ENCODE data around the gene PACS1.

The PACS1 gene

DNA sequence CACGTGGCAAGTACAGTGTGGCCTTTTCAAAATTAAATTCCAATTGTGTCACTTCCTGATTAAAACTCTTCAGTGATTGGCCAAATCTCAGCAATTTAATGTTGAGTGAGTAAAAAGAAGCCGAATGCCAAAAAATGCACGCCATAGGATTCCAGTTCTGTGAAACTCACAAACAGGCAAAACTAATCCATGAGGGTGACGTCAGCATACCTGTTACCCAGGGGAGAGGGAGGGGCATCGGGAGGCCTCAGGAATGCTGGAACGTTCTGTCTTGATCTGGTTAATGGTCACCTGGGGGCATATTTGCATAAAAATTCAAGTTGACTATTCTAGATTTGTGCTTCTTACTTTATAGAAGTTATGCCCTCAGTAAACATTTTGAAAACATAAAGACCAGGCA lies 158.4 kb downstream of the PACS1 start:
- no peak overlapping the region for H3K4me3 ChIP-seq (ENCODE audit: low read depth, low read length)
- DNase-seq (ENCODE audit: low read depth), result no peak
- TF ChIP-seq, protein P1, sequence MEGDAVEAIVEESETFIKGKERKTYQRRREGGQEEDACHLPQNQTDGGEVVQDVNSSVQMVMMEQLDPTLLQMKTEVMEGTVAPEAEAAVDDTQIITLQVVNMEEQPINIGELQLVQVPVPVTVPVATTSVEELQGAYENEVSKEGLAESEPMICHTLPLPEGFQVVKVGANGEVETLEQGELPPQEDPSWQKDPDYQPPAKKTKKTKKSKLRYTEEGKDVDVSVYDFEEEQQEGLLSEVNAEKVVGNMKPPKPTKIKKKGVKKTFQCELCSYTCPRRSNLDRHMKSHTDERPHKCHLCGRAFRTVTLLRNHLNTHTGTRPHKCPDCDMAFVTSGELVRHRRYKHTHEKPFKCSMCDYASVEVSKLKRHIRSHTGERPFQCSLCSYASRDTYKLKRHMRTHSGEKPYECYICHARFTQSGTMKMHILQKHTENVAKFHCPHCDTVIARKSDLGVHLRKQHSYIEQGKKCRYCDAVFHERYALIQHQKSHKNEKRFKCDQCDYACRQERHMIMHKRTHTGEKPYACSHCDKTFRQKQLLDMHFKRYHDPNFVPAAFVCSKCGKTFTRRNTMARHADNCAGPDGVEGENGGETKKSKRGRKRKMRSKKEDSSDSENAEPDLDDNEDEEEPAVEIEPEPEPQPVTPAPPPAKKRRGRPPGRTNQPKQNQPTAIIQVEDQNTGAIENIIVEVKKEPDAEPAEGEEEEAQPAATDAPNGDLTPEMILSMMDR (IDR thresholded peaks at IDR 0.05; ENCODE audit: control insufficient read depth, extremely low read depth, insufficient read depth), result no peak

DNA sequence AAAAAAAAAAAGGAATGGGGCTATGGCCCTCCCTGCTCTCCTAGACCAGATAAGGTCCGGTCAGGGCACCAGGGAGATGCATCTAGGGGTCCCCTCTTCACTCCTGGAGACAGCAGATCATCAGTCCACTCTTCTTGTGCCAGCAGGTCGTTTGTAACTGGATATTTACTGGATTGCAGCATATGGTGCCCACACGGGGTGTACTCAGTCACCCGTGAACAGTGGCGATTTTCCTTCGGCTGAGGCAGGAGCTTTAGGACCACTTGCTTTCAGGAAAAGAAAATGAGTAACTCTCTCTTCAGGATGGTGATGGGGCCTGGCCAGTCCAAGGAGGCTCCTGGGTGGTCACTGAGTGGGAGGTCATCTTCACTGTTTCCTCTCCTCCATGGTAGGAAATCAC lies 160.1 kb downstream of the PACS1 start:
- TF ChIP-seq, protein P1 (IDR thresholded peaks at IDR 0.05; ENCODE audit: control insufficient read depth, extremely low read depth, insufficient read depth), result no peak
- no peak overlapping the region for H3K4me3 ChIP-seq (ENCODE audit: low read depth, low read length)
- no peak for DNase-seq (ENCODE audit: low read depth)

DNA sequence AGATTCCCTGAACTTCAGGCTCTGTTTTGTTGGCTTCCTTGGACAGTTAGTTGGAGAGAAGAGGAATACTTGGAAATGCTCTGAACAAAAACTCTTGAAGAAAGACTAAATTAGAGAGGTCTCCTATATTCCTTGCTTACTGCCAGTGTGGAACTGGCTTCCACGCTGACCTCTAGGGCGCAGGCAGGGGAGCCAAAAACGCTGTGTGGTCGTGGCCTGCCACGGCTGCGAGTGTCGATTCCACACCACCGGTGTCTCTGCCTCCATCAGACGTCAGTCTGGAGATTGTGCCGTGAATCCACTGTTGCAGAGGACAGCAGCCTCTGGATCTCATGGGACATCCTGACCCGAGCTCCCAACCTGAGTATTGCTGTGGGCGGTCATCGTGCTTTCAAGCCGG lies 160.9 kb downstream of the PACS1 start:
- no peak for DNase-seq (ENCODE audit: low read depth)
- H3K4me3 ChIP-seq (ENCODE audit: low read depth, low read length), result no peak overlapping the region
- TF ChIP-seq, protein P1 (IDR thresholded peaks at IDR 0.05; ENCODE audit: control insufficient read depth, extremely low read depth, insufficient read depth), result no peak

DNA sequence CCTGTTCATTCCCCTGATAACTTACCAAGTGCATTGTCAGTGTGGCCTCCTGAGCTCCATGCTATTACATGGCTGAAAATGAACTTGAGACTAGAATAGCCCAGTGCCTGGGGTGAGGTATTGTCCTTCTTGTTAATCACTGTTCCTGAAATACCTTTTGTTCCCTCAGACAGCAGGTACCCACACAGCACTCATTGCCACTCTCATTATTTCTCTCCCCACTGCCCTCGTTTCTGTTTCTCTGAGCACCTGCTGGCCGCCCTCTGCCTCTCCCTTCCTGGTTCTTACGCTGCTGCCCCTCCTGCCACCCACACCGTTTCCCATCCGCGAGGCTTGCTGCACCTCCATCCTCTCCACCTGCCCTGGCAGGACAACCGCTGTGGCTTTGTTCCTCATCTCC lies 161.5 kb downstream of the PACS1 start:
- TF ChIP-seq, protein P1 (IDR thresholded peaks at IDR 0.05; ENCODE audit: control insufficient read depth, extremely low read depth, insufficient read depth), result no peak
- DNase-seq (ENCODE audit: low read depth), result no peak
- no peak overlapping the region for H3K4me3 ChIP-seq (ENCODE audit: low read depth, low read length)

DNA sequence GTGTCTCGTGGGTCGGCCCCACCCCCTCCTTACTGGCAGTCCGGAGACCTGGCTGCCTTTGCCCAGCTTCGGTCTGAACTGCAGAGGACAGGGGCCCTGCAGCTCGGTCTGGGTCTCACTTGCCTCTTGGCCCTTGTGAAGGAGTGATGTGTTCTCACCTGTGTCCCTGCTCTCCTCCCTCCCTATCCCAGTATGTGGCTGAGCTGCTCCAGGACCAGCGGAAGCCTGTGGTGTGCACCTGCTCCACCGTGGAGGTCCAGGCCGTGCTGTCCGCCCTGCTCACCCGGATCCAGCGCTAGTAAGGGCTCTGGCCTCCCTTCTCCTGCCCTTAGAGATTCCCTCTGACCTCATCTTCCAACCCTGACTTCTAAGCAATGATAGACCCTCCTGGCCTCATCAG lies 162.7 kb downstream of the PACS1 start:
- DNase-seq (ENCODE audit: low read depth), result no peak
- no peak overlapping the region for H3K4me3 ChIP-seq (ENCODE audit: low read depth, low read length)
- TF ChIP-seq, protein P1 (IDR thresholded peaks at IDR 0.05; ENCODE audit: control insufficient read depth, extremely low read depth, insufficient read depth), result no peak

DNA sequence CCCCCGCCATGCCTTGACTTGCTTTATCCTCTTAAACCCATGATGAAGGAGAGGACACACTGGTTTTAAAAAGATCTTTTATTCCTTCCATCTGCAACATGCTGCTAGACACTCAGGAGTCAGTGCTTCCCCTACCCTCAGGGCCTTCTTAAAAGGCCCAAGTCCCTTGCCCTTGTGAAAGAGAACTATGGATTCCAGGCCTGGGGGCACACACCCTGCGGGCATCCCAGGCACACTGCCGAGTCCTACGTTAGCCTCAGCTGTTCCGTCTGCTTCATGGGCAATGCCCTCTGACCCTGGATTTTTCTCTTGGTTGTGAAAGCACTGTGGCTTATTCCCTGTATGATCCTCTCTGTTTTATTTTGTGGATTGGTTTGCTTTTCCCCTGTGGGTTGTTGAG lies 163.2 kb downstream of the PACS1 start:
- no peak for DNase-seq (ENCODE audit: low read depth)
- H3K4me3 ChIP-seq (ENCODE audit: low read depth, low read length), result no peak overlapping the region
- TF ChIP-seq, protein P1 (IDR thresholded peaks at IDR 0.05; ENCODE audit: control insufficient read depth, extremely low read depth, insufficient read depth), result no peak

DNA sequence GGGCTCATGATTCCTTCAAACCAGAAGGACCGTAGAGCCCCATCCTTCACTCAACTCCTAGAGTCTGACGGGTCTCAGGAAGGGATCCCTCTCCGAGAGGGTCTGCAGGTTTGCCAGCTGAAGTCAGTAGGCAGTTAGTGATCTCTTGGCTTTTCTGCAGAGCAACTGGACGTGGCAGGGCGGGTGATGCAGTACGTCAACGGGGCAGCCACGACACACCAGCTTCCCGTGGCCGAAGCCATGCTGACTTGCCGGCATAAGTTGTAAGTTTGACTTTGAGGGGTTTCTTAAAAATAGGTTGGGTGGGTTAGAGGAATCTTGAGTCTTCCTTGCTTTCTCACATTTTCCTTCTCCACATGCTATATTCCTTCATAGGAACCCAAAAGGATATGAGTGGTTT lies 165.1 kb downstream of the PACS1 start:
- DNase-seq (ENCODE audit: low read depth), result no peak
- TF ChIP-seq, protein P1 (IDR thresholded peaks at IDR 0.05; ENCODE audit: control insufficient read depth, extremely low read depth, insufficient read depth), result no peak
- no peak overlapping the region for H3K4me3 ChIP-seq (ENCODE audit: low read depth, low read length)

Measured in LNCaP clone FGC (cell line).